Activated CD4-positive, CD25-positive, alpha-beta regulatory T cell treated with anti-CD3 and anti-CD28 coated beads, Interleukin-2, amount 50 U/mL, for 16 hours (primary cell): ENCODE results near the gene RAB26.

ENCODE experiments used
- DNase-seq: peaks from one replicate; pipeline ENCODE4 v3.0.0-alpha.2; 2020; ENCODE audit warnings: low read depth, low spot score

RAB26 gene

GRCh38 chr16:2159175-2159838 lies 10.9 kb downstream of the RAB26 start:
- no peak for DNase-seq

GRCh38 chr16:2160915-2161551 lies 12.6 kb downstream of the RAB26 start:
- no peak for DNase-seq

DNA sequence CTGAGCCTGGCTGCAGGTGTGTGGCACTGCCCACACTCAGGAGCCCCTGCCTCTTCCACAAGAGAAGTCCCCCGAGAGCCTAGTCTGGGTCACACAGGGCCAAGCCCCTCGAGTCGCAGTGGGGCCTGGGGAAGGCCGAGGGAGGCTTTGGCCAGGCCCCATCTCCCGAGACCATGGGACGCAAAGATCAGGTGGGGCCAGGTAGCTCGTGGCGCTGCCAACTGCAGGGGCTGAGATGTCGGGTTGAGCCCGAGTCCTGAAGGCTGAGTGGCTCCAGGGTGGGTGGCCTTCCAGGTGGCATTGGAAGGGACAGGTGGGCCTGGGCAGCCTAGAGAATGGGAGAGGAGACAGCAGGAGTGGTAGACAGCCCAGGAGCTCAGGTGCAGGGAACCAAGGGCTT lies 13.5 kb downstream of the RAB26 start:
- DNase-seq, result no peak

GRCh38 chr16:2162676-2163118 lies 14.3 kb downstream of the RAB26 start:
- DNase-seq, result no peak

DNA sequence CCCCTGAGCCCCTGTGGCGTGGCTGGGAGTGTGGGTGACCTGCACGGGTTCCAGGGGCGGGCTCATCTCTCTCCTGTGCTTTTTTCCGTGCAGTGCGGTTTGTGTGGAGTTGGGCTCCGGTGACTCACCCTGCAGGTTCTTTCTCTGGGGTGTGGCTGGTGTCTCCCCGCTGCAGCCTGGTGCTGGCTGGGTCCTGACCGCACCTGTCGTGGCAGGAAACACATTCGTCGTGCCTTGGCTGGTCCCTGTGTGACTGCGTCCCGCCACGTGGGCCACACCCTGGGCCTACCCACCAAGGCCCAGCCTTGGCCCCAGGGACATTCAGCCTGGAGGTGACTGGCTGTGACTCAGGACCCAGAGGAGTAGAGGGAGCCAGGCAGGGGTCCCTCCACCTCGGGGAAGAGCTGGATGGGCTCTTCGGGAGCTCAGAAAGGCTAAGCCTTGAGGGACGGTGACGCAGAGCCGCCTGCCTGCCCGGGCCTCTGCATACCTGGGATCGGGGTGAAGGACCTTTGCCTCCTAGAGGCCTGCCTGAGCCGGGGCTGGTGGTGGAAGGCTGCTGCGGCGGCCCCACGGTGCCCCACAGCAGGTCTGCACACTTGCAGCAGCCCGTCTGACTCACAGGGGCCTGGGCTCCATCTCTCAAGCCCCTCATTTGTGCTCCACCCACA lies 14.9 kb downstream of the RAB26 start:
- DNase-seq, result no peak

- DNase-seq, result no peak
Measured at GRCh38 chr16:2165861-2166260, 17.4 kb downstream of the RAB26 start.

DNA sequence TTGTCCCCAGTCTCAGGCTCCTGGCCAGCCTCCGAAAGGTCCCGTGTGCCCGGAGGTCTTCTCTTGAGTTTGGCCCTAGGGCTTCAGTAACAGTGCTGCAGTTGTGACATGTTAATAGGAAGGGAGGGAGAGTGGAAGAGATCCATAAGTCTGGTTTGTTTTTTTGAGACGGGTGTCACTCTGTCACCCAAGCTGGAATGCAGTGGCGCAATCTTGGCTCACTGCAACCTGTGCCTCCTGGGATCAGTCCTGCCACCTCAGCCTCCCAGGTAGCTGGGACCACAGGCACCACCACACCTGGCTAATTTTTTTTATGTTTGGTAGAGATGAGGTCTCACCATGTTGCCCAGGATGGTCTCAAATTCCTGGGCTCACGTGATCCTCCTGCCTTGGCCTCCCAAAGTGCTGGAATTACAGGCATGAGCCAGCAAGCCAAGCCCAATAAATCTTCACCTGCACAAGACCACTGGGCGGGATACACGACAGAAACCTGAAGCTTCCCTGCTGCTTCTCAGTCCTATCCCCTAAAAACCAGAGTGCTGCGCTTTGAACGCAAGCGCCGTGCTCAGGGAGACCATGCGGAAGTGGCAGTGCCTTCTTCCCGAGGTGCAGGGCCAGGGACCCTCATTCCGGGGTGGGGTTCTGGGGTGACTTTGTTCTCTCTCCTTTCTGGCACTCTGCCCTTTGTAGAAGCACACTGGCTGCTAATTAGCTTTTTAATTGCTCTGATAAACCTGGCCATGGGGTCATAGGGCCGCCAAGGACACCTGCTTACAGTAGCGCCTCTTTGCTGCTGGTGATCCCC lies 18.0 kb downstream of the RAB26 start:
- no peak for DNase-seq

DNA sequence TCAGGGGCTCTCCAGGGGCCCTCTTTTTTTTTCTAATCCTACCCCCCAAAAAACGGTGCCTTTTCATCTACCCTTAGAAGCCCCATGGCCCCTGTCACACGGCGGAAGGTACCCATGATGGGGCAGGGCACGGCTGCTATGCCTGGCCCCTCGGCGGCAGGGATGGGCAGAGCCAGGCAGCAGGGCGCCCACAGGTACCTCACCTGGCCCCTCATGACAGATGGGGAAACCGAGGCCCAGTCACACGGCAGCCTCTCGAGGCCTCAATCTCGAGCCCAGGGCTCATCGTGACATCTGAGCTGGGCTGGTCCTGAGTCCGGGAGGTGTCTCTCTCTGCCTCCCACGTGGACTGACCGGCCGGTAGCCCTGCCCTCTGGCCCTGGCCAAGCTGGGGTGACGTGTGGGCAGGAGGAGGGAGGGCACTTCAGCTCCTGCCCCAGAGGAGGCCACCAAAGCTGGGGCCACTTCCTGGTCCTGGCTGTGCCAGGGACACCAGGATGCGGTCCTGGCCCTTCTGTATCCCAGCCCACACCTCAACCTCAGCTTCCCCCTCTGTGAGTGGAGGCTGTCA lies 18.7 kb downstream of the RAB26 start:
- DNase-seq, result no peak

DNA sequence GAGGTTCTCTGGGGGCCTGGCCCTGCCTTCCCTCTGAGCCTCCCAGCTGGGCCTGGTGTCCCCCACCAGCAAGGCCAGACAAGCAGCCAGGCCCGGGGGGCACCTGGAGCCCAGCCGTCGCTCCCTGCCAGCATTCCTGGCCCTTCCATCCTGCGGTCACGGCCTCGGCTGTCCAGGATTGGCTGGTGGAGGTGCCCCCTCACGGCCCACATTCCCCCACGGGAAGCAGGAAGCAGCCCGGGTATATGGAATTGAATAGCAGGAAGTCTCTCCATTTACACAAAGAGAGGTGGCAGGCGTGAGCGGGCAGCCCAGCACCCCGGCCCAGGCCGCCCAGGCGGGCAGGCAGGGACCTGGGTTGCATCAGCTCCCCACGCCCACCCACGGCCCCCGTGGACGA lies 21.7 kb downstream of the RAB26 start:
- no peak for DNase-seq

- no peak for DNase-seq
Measured at GRCh38 chr16:2170587-2171435, 22.4 kb downstream of the RAB26 start.

DNA sequence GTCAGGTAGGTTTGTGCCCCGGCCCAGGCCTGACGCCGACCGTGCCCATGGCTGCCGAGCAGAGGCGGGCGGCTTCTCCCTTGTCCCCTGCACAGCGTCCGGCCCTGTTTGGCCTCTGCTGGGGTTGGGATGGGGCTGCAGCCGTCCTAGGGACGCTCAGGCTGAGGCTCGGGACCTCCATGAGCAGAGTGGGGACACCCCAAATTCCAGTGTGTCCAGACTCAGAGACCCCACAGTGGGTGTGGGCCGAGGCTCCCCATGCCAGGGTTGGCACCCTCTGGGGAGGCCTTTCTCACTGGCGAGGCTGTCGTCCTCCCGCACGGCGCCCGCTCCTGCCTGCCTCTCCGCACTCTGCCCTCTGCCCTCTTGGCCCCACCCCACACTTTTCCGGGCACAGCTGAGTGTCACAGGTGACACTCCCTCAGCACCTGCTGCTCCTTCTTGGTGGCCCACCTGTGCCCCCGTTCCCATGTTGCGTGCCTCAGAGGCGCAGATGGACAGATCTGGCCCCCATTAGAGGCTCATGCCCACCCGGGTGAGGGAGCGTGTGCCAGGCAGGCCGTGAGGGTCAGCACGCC lies 23.3 kb downstream of the RAB26 start:
- DNase-seq, result no peak

GRCh38 chr16:2172688-2173335 lies 24.4 kb downstream of the RAB26 start:
- no peak for DNase-seq

DNA sequence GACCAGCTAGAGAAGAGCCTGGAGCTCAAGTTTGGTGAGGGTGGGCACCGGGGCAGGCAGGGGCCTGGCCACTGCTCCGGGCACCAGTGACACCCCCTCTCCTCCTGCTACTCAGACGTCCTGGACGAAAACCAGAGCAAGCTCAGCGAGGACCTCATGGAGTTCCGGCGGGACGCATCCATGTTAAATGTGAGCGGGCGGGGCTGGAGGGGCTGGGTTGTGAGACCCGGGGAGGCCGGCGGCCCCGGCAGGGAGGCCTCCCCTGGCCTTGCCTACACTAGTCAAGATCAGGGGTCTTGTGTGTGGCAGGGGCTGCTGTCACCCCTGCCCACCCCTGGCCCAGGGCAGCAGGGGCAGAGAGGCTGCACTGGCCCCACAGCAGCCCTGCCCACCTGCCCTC lies 24.9 kb downstream of the RAB26 start:
- DNase-seq, result no peak

DNA sequence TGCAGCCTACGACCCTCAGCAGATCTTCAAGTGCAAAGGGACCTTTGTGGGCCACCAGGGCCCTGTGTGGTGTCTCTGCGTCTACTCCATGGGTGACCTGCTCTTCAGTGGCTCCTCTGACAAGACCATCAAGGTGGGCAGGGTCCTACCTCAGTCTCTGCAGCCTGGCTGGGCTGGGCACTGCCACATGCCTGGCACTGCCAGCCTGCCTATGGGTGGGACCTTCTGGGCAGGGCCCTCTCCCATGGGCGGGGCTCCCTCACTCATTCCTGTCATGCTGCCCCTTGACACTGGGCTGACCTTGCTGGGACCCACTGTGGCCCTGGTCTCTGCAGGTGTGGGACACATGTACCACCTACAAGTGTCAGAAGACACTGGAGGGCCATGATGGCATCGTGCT lies 25.5 kb downstream of the RAB26 start:
- DNase-seq, result no peak

- DNase-seq, result no peak
Measured at GRCh38 chr16:2174396-2175131, 26.1 kb downstream of the RAB26 start.

GRCh38 chr16:2175454-2175853 lies 27.0 kb downstream of the RAB26 start:
- DNase-seq, result no peak

GRCh38 chr16:2176047-2176446 lies 27.6 kb downstream of the RAB26 start:
- DNase-seq, result no peak

DNA sequence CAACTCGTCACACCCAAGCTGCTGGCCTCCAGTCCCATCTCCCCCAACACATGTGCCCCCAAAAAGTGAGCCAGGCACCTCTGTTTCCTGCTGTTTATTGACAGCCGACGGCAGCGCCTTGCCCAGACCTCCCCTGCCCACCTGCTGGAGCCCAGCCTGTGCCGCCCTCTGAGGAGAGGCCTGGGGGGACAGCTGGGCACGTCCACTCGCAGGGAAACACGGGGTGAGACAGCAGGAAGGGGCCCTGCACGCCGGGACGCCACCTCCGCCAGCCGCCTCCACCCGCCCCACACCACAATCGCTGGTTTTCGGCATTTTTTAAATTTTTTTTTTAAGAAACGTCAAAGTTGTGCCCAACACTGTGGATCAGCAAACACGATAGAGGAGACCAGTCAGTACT lies 28.7 kb downstream of the RAB26 start:
- DNase-seq, result no peak

DNA sequence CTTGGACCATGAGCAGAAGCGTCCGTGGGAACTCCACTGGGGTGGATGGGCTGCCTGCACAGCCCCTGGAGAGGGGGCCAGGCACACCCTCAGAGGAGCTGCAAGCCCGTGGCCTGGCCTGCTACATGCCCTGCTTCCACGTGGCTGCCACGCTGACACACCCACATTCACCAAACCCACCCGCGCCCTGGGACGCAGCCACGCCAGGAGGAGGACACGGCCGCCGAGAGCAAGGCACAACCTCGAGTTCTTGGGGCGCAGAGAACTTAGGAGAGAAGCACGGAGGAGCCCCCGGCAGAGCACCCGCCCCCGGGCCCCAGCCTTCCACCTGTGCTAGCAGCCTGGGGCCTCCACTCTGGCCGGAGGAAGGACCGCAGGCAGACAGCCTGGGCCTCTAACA lies 29.1 kb downstream of the RAB26 start:
- DNase-seq, result no peak
